GM12892 (cell line): ENCODE results near the gene QRICH2.

Experiments used
- POLR2A ChIP-seq: IDR thresholded peaks from 2 replicates; pipeline ENCODE4 v1.6.1; 2011; ENCODE audit warnings: low read depth, low read length, control low read depth
- POLR2AphosphoS5 ChIP-seq: IDR thresholded peaks from 2 replicates; pipeline ENCODE4 v1.6.1; 2011; ENCODE audit warnings: low read depth, low read length, control low read depth

DNA sequence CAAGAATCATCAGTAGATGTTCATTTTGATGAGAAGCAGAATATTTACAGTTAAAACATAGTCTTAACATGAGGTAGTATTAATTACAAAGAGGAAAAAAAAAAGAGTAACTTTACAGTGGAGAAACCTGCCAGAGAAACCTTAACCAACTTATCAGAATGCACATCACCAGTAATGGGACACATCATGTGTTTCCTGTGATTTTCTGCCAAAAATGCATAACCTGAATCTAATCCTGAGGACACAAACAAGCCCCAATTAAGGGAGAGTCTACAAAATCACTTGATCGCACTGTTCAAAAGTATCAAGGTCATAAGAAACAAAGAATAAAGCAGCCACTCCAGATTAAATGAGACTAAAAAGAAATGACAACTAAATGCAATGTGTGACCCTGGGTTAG is 18.2 kb upstream of the QRICH2 start:
- TF ChIP-seq POLR2A (no peak), POLR2AphosphoS5 (no peak)
